Left ventricle myocardium superior (tissue), 1 donor: ENCODE measurements around the gene PAXIP1. TPM values are rescaled to one million over a fixed set of nuclear protein-coding genes. Genes with fewer than 3 reads are reported as not detected.
"Not testable (repeated sequence)": the region's sequence is repeated elsewhere in the genome, so short reads cannot be mapped to it uniquely, and the experiment has no call there.

Source experiments
- ATAC-seq: fragments of 200-7000 bp; cut with Tn5 transposase; one replicate; pipeline ENCODE4 v1.9.1; 2020; ENCODE audit warnings: mild to moderate bottlenecking, moderate library complexity
- DNase-seq: peaks from one replicate; pipeline ENCODE4 v3.0.0-alpha.2; 2020
- intact Hi-C: fragments of 100-400 bp; cut with micrococcal nuclease; formaldehyde crosslinking; loops from one replicate; pipeline ENCODE4 v1.11.0; 2022
- long read RNA-seq: library from polyadenylated mRNA; unstranded; transcript quantifications from one replicate; pipeline ENCODE4 v2.0.0, GENCODE V29; 2021
- total RNA-seq: library from RNA; stranded (reverse); fragmentation: NEBNext Ultra II Directional; extraction: Animal tissue kit (Norgen Biotek cat#: 25700); gene quantifications from one replicate; pipeline ENCODE4 v1.2.1, GENCODE V29; 2021
- donor health status: DM: no; HTN: yes; CAD: no; lungs with severe emphysema.

PAXIP1 gene, protein sequence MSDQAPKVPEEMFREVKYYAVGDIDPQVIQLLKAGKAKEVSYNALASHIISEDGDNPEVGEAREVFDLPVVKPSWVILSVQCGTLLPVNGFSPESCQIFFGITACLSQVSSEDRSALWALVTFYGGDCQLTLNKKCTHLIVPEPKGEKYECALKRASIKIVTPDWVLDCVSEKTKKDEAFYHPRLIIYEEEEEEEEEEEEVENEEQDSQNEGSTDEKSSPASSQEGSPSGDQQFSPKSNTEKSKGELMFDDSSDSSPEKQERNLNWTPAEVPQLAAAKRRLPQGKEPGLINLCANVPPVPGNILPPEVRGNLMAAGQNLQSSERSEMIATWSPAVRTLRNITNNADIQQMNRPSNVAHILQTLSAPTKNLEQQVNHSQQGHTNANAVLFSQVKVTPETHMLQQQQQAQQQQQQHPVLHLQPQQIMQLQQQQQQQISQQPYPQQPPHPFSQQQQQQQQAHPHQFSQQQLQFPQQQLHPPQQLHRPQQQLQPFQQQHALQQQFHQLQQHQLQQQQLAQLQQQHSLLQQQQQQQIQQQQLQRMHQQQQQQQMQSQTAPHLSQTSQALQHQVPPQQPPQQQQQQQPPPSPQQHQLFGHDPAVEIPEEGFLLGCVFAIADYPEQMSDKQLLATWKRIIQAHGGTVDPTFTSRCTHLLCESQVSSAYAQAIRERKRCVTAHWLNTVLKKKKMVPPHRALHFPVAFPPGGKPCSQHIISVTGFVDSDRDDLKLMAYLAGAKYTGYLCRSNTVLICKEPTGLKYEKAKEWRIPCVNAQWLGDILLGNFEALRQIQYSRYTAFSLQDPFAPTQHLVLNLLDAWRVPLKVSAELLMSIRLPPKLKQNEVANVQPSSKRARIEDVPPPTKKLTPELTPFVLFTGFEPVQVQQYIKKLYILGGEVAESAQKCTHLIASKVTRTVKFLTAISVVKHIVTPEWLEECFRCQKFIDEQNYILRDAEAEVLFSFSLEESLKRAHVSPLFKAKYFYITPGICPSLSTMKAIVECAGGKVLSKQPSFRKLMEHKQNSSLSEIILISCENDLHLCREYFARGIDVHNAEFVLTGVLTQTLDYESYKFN
- 7.1 TPM for total RNA-seq
- long read RNA-seq, partial matches to known transcripts: 3 of 6 reads
- long read RNA-seq, other reads (novel, unspliced or antisense): 3 of 6 reads

GRCh38 chr7:155003092-155003375 lies at the start of gene PAXIP1:
PAXIP1 (minus strand) TSS chr7:155003124; CDS start chr7:155002929, 195 bp downstream.
- DNase-seq (peak; percentile 78), ATAC-seq (peak; percentile 79)
- intact Hi-C loops: no loop called here

DNA sequence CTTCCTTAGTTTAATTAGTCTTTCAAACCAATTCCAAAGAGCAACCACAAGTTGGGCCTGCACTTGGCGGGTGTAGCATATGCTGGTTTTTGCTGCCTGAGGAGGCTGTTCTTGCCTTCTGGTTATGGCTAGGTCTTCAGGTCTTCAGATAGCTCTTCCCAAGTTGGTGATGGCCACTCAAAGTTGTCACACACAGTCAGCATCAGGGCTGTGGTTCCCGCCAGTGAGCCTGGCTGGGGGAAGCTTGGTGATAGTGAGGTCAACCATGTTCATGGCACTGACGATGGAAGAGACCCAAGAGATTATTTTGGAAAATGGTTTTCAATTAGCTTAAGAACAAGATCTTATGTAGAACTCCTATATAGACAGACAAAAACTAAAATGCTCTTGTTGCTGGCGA lies 48.4 kb upstream of the PAXIP1 start:
- intact Hi-C loops: no loop called here
- no peak for DNase-seq
- no peak for ATAC-seq

GRCh38 chr7:155048006-155048405 lies 45.1 kb upstream of the PAXIP1 start:
- no peak for ATAC-seq
- DNase-seq: no peak
- intact Hi-C loops: no loop called here

GRCh38 chr7:155043756-155044155 lies 40.8 kb upstream of the PAXIP1 start:
- intact Hi-C loops: no loop called here
- ATAC-seq: no peak
- no peak for DNase-seq

GRCh38 chr7:155038335-155038734 lies 35.4 kb upstream of the PAXIP1 start:
- intact Hi-C loops: no loop called here
- no peak for ATAC-seq
- no peak for DNase-seq

DNA sequence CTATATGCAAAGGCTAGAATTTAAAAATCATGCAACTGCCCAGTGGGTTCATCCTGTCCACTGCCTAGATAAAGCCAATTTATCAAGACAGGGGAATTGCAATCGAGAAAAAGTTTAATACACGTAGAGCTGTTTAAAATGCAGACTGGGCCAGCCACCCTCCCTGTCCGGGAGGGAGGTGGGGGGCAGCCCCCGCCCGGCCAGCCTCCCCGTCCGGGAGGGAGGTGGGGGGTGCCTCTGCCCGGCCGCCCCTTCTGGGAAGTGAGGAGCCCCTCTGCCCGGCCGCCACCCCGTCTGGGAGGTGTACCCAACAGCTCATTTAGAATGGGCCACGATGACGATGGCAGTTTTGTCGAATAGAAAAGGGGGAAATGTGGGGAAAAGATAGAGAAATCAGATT lies 31.6 kb upstream of the PAXIP1 start:
- intact Hi-C loops, DNase-seq, ATAC-seq: not testable (repeated sequence)

- DNase-seq: no peak
- no peak for ATAC-seq
- intact Hi-C loops: no loop called here
Measured at GRCh38 chr7:155032978-155033377, 30.1 kb upstream of the PAXIP1 start.

DNA sequence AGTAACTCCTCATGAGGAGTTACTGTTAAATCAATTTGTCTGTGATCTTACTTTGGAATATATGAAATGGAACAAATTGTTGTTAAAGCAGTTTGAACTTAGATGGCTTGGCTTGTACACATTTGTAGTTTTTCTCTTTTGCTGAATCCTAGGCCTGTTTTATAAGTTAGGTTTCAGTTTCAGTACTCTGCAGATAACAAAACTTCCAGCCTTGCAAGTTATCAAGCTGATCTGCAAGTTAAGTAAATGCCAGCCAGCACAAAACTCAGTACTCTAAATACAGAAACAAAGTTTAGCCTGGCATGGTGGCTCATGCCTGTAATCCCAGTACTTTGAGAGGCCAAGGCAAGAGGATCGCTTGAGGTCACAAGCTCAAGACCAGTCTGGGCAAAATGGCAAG lies 25.0 kb upstream of the PAXIP1 start:
- DNase-seq: no peak
- intact Hi-C loops: no loop called here
- ATAC-seq: no peak

DNA sequence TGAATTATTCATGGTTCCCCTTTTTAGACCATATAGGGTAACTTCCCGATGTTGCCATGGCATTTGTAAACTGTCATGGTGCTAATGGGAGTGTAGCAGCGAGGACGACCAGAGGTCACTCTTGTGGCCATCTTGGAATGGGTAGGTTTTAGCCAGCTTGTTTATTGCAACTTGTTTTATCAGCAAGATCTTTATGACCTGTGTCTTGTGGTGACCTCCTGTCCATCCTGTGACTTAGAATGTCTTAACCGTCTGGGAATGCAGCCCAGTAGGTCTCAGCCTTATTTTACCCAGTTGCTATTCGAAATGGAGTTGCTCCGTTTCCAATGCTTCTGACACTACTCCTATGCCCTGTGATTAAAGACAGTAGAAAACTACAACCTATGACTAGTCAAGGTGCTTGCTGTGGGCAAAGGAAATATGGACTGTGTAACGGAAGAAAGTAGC lies 18.8 kb upstream of the PAXIP1 start:
- ATAC-seq (no peak), DNase-seq (no peak)
- intact Hi-C loops: no loop called here

DNA sequence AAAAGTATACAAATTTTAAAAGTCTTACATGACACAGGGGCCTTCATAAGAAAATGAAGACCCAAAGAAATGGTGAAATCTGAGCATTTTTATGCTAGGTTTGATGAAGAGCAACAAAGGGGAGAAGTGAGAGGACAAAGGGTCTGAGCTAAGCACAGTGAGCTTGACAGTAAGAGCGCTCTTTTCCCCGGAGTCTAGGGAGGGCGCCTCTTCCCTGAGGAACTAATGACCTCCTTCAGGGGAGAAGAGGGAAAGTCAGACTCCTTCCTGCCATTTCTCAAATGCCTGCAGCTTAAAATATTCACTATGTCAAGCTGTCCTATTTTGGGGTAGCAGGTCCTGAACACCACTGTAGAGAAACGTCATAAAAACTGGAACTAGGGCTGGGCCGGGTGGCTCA lies 18.1 kb upstream of the PAXIP1 start:
- intact Hi-C loops: no loop called here
- ATAC-seq: no peak

DNA sequence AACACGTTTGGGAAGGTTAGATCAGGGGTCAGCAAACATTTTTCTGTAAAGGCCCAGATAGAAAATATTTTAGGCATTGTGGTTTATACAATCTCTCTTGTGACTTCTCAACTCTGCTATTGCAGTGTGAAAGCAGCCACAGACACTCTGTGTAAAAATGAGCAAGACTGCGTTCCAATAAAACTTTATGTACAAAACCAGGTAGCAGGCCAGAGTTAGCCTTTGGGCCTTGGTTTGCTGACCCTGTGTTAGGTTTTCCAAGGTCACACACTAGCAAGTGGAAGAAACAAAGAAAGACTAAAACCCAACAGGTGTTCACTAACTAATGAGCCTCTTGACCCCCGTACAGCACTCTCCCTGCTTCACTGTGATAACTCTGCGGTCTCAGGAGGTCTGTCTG lies 14.9 kb upstream of the PAXIP1 start:
- ATAC-seq: no peak
- intact Hi-C loops: no loop called here
- DNase-seq: no peak

More for the DNA sequence above, 18.1 kb upstream of the PAXIP1 start:
- no peak for DNase-seq

GRCh38 chr7:155011086-155011485 lies 8.2 kb upstream of the PAXIP1 start:
- ATAC-seq (no peak), DNase-seq (no peak)
- intact Hi-C loops: no loop called here

DNA sequence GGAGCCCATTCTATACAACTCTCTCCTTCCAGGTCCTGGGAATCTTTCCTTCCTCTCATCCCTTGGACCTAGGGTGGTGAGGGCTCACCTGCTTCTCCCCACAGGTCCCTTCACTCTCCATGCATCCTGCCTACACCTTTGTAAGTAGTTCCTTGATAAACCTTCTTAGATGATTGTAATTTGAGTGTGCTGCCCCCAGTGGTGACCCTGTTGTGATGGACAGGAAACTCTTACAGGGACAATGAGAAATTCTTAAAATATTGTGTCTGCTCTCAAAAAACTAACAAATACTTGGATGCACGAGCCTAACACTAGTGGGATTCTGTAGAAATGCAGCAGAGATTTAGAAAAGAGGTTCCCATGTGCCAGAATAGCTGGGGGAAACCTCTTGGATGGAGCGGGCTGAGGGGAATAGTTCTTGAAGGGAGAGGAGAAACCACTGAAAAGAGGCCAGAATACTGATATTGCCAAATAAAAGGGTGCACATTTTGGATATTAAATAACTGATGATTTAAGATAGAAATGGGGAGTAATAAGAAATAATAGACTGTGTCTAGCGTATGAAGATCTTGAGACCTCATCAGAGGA lies 6.7 kb upstream of the PAXIP1 start:
- intact Hi-C loops: no loop called here
- ATAC-seq: no peak
- no peak for DNase-seq

DNA sequence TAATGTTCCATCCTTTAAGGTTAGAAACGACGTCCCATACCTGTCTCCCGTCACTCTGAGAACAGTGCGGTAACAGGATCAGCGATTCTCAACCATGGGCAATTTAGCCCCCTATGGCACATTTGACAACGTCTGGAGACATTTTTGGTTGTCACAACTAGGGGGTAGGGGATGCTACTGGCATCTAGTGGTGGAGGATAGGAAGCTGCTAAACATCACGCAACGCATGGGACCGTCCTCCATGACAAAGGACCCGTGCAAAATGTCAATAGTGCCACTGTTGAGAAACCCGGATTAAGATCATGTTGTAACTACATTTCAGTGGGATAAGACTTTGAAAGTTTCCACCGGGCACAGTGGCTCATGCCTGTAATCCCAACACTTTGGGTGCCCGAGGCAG lies 5.0 kb upstream of the PAXIP1 start:
- intact Hi-C loops: no loop called here
- no peak for ATAC-seq

DNA sequence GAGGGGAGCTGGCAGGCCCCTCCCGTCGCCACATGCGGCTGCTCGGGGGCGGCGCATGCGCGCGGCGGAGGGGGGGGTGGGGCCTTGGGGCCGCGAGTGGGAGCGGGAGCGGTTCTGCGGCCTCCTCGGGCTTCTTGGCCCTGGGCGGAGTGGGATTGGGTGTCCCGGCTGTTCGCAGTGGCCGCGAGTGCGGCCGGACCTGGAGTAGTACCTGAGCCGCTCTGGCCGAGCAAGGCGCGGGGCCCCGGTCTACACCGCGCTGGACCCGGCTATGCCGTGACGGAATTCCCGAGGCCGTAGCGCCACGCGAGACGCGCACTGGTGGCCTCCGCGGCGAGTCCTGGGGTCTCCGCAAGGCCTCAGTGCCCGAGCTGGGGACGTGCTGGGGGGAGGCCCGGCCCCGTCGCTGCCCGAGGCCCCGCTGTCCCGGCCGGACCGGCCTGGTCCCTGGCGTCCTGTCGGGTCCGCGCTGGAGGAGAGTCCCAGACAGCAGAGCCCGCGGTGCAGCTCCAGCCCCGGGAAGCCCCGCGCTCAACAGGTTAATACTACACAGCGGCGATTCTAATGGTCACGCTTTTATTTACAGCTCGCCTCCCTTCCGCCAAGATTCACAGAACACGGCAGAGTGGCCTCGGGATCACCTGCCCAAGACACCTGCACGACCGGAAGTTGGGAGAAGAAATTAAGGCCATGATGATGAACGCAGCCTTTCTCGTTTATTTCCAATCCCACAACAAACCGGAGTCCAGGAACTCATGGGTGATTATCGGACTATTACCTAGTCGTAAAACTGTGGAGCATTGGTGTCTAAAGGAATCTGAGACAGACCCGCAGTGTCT lies 671 bp upstream of the PAXIP1 start:
- ATAC-seq: peak; percentile 98
- intact Hi-C loops: no loop called here
- DNase-seq: peak; percentile 87

More for the DNA sequence above, 5.0 kb upstream of the PAXIP1 start:
- no peak for DNase-seq

GRCh38 chr7:155002411-155003091 lies 373 bp downstream of the PAXIP1 start:
- intact Hi-C loops: no loop called here

DNA sequence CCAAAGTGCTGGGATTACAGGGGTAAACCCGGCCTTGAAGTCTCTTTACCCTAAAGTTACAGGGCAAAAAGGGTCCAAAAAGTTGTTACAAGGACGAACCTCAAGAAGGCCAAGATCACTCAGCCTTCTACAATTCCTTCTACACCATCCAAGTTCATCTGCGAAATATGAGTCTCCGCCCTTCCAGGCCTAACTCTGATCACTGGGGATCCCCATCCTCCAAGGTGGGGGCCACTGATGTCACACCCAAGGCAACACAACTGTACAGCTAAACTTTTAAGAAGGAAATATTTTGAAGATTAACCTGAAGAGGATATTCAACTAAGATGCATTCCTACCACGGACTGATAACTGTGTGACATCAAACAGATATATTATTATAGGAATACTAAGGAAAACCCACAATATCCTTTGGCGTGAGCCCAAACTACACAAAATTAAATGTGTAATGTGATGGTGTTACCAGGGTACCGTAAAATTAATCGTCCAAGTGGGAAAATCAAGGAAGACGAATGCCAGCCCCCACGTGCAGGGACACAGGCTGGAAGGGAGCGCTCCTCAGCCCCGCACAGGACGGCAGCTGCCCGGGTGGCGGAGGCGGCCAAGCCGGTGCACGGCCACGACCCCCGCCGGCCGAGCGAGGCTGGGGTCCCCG lies 1.0 kb downstream of the PAXIP1 start:
- intact Hi-C loops: no loop called here
- ATAC-seq (no peak), DNase-seq (no peak)

More at GRCh38 chr7:155002411-155003091, 373 bp downstream of the PAXIP1 start:
- DNase-seq: peak; percentile 58
- peak; percentile 41 for ATAC-seq

DNA sequence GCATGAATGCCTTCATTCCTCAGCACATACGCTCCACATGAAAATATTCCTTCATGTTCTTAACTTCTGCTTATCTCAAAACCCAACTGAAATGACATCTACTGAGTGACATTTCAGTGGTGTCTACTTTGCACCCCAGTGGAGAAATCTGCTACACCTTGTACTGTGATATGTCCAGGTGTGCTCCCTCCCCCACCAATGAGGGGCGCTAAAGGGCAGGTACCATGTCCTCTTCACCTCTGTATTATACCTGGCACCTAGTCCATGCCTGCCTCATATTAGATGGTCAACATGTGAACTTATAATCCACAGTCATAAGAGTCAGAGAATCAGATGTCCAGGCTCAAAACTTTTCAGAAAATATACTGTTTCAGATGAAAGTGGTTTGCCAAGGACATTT lies 2.1 kb downstream of the PAXIP1 start:
- no peak for DNase-seq
- intact Hi-C loops: no loop called here
- ATAC-seq: no peak
